NCI-H524 (cell line): Measurements from ENCODE around the gene SYNJ2.
"Not testable (repeated sequence)": the region's sequence is repeated elsewhere in the genome, so short reads cannot be mapped to it uniquely, and the experiment has no call there.

Experiments
- DNase-seq, 2 experiments: peaks; one replicate each; lab custom pipeline; 2025; lab: John Stamatoyannopoulos, UW

SYNJ2 gene

GRCh38 chr6:157956171-157956730 lies 25.4 kb upstream of the SYNJ2 start:
- no peak for DNase-seq

GRCh38 chr6:157959451-157960227 lies 22.0 kb upstream of the SYNJ2 start:
- no peak for DNase-seq

DNA sequence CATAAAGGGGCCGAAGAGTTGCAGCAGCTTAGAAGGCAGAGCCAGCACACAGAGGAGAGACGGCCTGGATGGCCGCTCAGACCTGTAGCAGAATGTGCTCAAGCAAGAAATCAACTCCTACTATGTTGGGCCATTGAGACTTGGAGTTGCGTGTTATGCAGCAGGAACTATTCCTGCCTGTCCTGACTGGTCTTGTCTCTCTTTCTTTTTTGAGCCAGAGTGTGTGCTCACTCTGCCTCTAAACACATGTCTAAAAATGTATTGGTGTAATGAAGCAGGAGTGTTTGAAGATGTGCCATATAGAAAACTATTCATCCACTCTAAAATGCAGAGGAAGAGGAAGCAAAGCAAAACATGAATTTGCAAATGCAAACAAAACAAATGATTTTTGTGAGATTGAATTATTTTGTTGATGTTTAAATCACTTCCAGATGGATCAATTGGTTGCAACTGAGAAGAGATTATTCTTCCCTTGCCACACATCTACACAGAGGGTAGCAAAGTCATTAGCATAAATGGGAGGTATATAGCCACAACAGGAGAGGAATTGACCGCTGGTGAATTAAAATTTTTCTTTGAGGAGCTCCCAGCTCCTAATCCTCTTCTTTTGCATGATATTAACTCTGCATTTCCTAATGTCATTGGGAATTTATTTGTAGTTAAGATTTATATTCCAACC lies 20.4 kb upstream of the SYNJ2 start:
- DNase-seq = no peak

DNA sequence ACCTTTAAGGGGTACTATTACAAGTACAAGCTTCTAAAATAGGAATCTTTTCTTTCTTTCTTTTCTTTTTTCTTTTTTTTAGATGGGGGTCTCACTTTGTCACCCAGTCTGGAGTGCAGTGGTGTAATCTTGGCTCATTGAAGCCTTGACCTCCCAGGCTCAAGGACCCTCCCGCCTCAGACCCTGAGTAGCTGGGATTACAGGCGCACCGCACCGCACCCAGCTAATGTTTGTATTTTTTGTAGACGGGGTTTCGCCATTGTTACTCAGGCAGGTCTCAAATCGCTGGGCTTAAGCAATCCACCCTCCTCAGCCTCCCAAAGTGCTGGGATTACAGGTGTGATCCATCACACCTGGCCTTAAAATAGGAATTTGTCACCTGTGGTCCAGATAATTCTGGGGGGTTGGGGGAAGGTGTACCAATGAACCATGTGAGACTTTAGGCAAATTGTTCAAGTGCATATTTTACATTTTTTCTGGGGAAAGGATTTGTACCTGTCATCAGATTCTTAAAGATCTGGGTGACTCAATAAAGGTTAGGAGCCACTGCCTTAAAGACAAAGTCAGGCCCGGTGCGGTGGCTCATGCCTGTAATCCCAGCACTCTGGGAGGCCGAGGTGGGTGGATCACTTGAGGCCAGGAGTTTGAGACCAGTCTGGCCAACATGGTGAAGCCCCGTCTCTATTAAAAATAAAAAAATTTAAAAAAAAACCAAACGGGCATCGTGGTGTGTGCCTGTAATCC lies 19.7 kb upstream of the SYNJ2 start:
- no peak for DNase-seq

DNA sequence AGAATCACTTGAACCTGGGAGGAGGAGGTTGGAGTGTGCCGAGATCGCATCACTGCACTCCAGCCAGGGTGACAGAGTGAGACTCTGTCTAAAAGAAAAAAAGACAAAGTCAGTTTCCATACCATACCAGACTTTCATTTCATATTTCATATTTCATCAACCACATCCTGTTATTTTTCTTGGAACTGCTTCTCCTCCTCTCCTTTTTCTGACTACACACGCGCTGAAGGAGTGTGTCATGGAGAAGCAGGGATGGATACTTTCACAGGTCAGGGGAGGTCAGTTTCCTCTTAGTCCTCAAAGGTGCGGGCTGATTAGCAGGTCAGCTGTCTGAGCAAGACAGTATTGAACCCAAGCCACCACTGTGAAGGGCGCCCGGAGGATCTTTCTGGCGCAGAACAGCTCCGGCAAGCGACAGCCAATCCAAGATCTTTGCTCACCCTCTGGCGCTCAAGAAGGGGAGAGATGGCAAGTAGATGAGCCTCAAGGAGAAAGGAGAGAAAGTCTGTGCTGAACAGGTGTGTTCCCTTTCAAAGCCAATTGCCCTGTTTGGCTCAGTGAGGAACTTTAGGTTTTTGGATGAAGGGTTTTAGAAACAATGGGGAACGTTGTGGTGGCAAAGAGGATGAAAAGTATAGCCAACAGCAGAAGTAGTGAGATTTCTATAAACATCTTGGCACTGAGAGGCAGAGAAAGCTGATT lies 18.9 kb upstream of the SYNJ2 start:
- DNase-seq = no peak

DNA sequence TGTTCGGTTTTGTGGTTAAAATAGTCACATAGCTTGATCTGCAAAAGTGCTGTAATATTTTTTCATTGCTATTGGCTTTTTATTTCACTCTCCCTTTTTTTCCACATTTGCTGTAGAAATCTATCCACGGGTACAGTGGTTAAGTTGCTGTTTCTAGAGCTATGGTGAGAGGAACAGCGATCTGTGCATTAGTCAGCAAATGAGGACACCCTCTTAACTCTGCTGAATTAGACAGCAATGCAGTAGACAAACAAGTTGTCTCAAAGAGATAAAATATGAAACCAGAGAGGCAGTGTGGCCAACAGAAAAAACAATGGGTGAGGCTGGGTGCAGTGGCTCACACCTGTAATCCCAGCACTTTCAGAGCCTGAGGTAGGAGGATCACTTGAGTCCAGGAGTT lies 17.6 kb upstream of the SYNJ2 start:
- no peak for DNase-seq

DNA sequence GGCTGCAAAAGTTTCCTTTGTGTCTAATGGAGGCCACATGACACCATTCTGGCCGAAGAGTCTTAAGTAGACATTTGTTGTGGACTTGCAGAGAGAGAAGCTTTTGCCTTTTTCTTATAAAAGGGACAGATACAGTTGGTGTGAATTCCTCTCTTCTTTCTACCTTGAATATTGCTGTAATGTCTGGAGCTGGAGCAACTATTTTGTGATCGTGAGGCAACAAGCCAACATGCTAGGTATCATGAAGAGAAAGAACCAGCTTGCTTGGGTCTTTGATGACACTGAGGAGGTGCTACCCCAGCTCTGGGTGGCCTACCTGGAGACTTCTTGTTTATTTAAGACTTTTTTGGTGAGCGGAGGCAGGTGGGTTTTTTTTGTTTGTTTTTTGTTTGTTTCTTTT lies 16.3 kb upstream of the SYNJ2 start:
- no peak for DNase-seq

- no peak for DNase-seq
These were observed 15.1 kb upstream of the SYNJ2 start for GRCh38 chr6:157966589-157966977.

GRCh38 chr6:157967020-157967419 lies 14.6 kb upstream of the SYNJ2 start:
- DNase-seq = no peak

DNA sequence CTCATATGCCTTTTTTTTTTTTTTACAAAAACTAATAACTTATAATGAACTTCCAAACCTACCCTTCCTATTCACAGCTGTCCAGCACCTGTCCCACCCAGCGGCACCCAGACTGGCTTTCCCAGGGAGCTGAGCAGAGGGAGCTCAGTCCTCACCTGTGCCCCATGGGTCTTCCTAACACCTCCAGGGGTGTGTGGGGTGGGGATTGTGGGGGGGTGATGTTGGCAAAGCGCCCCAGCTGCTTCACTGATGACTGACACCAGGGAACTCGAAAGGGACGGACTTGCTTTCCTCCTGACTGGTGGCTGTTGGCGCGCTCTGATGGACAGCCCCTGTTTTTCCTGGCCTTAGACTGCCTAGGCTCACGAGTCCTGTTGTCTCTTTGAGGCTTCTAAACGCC lies 14.2 kb upstream of the SYNJ2 start:
- DNase-seq = no peak

DNA sequence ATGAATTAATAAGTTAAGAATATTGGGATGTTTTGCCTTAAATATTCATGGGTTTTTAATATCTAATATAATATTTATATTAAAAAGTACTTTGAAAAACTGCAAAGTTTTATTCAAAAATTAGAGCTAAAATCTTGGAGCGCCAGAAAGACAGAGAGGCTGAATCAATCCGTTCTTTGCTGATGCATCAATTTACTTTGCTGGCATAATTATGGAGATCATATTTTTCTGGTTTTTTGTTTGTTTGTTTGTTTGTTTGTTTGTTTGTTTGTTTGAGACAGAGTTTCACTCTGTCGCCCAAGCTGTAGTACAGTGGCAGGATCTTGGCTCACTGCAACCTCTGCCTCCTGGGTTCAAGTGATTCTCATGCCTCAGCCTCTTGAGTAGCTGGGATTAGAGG lies 9.5 kb upstream of the SYNJ2 start:
- DNase-seq = not testable (repeated sequence)

- DNase-seq = no peak
These were observed 7.2 kb upstream of the SYNJ2 start for GRCh38 chr6:157974341-157974894.

GRCh38 chr6:157974967-157975366 lies 6.7 kb upstream of the SYNJ2 start:
- no peak for DNase-seq

DNA sequence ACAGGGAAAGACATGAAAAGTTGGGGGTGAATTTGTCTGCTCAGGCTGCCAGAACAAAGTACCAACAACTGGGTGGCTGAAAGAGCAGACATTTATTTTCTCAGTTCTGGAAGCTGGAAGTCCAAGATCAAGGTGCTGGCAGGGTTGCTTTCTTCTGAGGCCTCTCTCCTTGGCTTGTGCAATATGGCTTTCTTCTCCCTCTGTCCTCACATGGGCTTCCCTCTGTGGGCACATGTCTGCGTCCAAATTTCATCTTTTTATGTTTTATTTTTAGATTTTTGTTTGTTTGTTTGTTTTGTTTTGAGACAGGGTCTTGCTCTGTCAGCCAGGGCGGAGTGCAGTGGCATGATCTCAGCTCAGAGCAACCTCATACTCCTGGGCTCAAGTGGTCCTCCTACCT lies 6.2 kb upstream of the SYNJ2 start:
- no peak for DNase-seq

DNA sequence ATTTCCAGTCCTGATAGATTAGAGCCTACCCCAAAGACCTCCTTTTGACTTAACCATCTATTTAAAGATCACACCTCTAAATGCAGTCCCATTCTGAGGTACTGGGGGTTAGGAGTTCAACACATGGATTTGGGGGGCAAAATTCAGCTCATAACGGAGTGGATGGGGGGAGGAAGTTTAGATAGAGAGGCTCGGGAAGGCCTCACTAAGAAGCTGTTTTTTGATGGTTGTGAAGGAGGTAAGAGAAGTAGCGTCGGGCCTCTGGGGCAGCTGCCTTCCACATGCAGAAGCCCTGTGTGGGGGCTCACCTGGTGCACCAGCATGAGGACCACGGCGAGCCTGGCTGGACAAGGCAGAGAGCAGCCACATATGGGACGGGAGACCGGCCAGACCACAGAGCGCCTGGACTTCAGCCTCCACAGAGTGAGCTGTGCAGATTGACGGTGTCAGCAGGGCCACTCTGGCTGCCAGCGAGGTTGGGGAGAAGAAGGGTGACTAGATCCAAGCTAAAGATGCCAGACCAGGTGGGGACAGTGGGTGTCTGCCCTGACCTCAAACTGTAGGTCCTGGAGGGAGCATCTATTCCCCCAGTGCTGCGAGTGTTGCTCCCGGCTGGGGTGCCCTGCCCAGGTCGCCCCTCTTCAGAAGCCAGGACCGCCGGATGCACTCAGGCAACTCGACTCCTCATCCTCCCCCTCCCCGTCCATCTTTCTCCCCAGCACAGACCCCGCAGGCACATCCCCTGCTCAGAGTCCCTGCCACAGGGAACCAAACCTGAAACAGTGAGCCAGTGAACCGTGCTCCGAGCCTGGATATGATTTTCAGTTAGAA lies 5.1 kb upstream of the SYNJ2 start:
- DNase-seq = no peak

GRCh38 chr6:157977176-157977804 lies 4.4 kb upstream of the SYNJ2 start:
- DNase-seq = no peak

GRCh38 chr6:157978021-157978783 lies 3.5 kb upstream of the SYNJ2 start:
- DNase-seq = no peak

DNA sequence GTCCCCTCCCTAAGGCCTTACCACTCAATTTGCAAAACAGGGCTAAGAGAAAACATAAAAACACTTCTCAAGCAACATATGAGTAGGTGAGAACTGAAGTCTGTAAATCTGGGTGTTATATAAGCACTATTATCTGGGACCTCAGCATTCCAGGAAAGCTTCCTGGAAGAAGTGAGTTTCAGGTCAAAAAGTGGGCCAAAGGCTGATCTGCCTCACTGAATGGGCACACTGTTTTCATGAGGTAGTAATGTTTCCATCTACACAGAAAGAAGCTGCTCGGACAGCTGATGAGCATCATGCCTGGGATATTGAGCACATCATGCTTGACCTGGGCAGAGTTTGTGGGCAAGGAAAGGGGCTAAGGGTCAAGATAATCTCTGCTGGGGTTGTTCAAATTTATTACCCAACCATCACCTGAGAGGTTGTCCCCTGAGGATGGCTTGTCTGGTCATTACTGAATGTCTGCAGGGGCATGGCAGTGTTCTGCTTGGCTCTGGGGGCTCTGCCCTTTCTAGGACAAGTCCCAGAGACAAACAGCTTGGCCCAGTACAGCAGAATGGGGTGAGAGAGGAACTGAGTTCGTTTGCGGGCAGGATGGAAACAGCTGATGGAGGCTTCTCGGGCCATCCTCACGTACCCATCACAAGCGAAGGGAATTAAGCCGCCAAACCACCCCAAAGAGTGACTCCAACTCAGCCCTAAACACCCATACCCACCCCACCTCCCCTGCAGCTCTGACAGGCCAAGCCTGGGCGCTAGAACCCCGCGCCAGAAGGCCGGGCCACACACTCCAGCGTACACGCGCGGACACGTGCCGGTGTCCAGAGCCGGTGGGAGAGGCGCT lies 1.2 kb upstream of the SYNJ2 start:
- DNase-seq = no peak

GRCh38 chr6:157981132-157981394 lies 600 bp upstream of the SYNJ2 start:
- DNase-seq = no peak
